HCT116 (cell line): ENCODE measurements around the gene PKP2.

ENCODE experiments used
- EGR1 ChIP-seq: IDR thresholded peaks from 2 replicates; pipeline ENCODE4 v1.6.1; 2012; ENCODE audit warnings: low read depth
- POLR2A ChIP-seq: IDR thresholded peaks from 2 replicates; pipeline ENCODE4 v1.7.0; 2011; ENCODE audit warnings: borderline replicate concordance; ENCODE audit not compliant: insufficient read depth, insufficient read length; ENCODE audit errors: extremely low read depth
- TF ChIP-seq, protein P1 (sequence below), 3 experiments: fragments of 200-600 bp in 1 of 3; sonication (generic) in 1 of 3; IDR thresholded peaks in 2 of 3; conservative IDR thresholded peaks in 1 of 3; 2 replicates each; pipeline ENCODE4 v1.5.1; 2012 to 2017; ENCODE audit warnings: low read depth in 2 of 3, low read length in 2 of 3, antibody characterized with exemption in 1 of 3, borderline replicate concordance in 1 of 3, control low read depth in 1 of 3, mild to moderate bottlenecking in 1 of 3, mixed read lengths in 1 of 3, mixed run types in 1 of 3, moderate library complexity in 1 of 3; ENCODE audit not compliant: insufficient read depth in 1 of 3
- TF ChIP-seq, protein P2 (sequence below): IDR thresholded peaks from 2 replicates; pipeline ENCODE4 v1.6.1; 2012

- TF ChIP-seq POLR2A (no peak), EGR1 (no peak)
- TF ChIP-seq, protein P1, sequence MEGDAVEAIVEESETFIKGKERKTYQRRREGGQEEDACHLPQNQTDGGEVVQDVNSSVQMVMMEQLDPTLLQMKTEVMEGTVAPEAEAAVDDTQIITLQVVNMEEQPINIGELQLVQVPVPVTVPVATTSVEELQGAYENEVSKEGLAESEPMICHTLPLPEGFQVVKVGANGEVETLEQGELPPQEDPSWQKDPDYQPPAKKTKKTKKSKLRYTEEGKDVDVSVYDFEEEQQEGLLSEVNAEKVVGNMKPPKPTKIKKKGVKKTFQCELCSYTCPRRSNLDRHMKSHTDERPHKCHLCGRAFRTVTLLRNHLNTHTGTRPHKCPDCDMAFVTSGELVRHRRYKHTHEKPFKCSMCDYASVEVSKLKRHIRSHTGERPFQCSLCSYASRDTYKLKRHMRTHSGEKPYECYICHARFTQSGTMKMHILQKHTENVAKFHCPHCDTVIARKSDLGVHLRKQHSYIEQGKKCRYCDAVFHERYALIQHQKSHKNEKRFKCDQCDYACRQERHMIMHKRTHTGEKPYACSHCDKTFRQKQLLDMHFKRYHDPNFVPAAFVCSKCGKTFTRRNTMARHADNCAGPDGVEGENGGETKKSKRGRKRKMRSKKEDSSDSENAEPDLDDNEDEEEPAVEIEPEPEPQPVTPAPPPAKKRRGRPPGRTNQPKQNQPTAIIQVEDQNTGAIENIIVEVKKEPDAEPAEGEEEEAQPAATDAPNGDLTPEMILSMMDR (IDR thresholded peaks at IDR 0.05 in 2 of 3, conservative IDR thresholded peaks at IDR 0.05 in 1 of 3; ENCODE audit: borderline replicate concordance in 1 of 3, insufficient read depth in 1 of 3, low read depth in 2 of 3, low read length in 2 of 3): no peak
- TF ChIP-seq, protein P2, sequence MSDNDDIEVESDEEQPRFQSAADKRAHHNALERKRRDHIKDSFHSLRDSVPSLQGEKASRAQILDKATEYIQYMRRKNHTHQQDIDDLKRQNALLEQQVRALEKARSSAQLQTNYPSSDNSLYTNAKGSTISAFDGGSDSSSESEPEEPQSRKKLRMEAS: no peak
These were observed 111.0 kb downstream of the PKP2 start for GRCh38 chr12:32785557-32785956.
